H1 (cell line): ENCODE measurements around the gene SEMA4D. TPM values are rescaled to one million over a fixed set of nuclear protein-coding genes. Genes with fewer than 3 reads are reported as not detected.

ENCODE experiments used
- CTCF ChIA-PET: fragments of 300-600 bp; sonication (Branson Sonifier 250); formaldehyde crosslinking; loops from one replicate; lab custom pipeline; 2021; ENCODE audit not compliant: partially characterized antibody; lab: Charles Lee
- POLR2A ChIA-PET: fragments of 300-600 bp; sonication (Branson Sonifier 250); formaldehyde crosslinking; loops from one replicate; lab custom pipeline; 2021; ENCODE audit warnings: inconsistent platforms; ENCODE audit not compliant: partially characterized antibody; lab: Charles Lee
- DNase-seq, 2 experiments: peaks; one replicate each; pipeline versions ENCODE4 v3.0.0 to v3.0.0-alpha.2; 2010 to 2022; ENCODE audit warnings: low spot score in 2 of 2, low read depth in 1 of 2, mixed read lengths in 1 of 2
- FAIRE-seq: peaks from 2 replicates; lab custom pipeline; 2011; peaks lifted over from hg19 to GRCh38; lab: Jason Lieb, UNC
- H2AFZ ChIP-seq: 2 replicates; pipeline ENCODE4 v1.8.1; 2012; ENCODE audit warnings: low read length, inconsistent platforms
- H2AK5ac ChIP-seq: 2 replicates; pipeline ENCODE4 v1.6.1; 2013; ENCODE audit warnings: low read depth, low read length
- H2BK120ac ChIP-seq: replicated peaks from 2 replicates; pipeline ENCODE3; 2013; ENCODE audit warnings: low read depth, low read length, inconsistent platforms
- H2BK12ac ChIP-seq: 2 replicates; pipeline ENCODE4 v1.6.1; 2013; ENCODE audit warnings: low read depth, low read length
- H2BK15ac ChIP-seq: 2 replicates; pipeline ENCODE4 v1.6.1; 2013; ENCODE audit warnings: low read length
- H2BK20ac ChIP-seq: 2 replicates; pipeline ENCODE4 v1.6.1; 2013; ENCODE audit warnings: low read length
- H2BK5ac ChIP-seq: 2 replicates; pipeline ENCODE4 v1.6.1; 2013; ENCODE audit warnings: low read depth, low read length
- H3K14ac ChIP-seq: 2 replicates; pipeline ENCODE4 v1.6.1; 2013; ENCODE audit warnings: inconsistent platforms; ENCODE audit not compliant: insufficient read length
- H3K18ac ChIP-seq: 2 replicates; pipeline ENCODE4 v1.6.1; 2013; ENCODE audit warnings: low read length; ENCODE audit errors: extremely low read depth
- H3K23ac ChIP-seq: 2 replicates; pipeline ENCODE4 v1.6.1; 2013; ENCODE audit warnings: inconsistent platforms; ENCODE audit not compliant: insufficient read length
- H3K23me2 ChIP-seq: 2 replicates; pipeline ENCODE4 v1.6.1; 2013; ENCODE audit warnings: low read depth, low read length
- H3K27ac ChIP-seq: 2 replicates; pipeline ENCODE4 v1.6.1; 2011; ENCODE audit warnings: low read depth, low read length, inconsistent platforms
- H3K27me3 ChIP-seq, 4 experiments: replicated peaks in 1 of 4; 1 replicate in 1 of 4; 2 replicates in 3 of 4; pipeline versions ENCODE4 v1.6.1 to v1.8.1; 2011 to 2013; ENCODE audit warnings: low read length in 3 of 4, mild to moderate bottlenecking in 3 of 4, inconsistent platforms in 2 of 4, mixed read lengths in 2 of 4, moderate library complexity in 1 of 4; ENCODE audit not compliant: control insufficient read depth in 3 of 4, insufficient read depth in 3 of 4; ENCODE audit errors: extremely low read depth in 1 of 4
- H3K36me3 ChIP-seq, 4 experiments: 2 replicates each; pipeline versions ENCODE4 v1.6.1 to v1.8.1; 2011 to 2013; ENCODE audit warnings: mild to moderate bottlenecking in 4 of 4, low read length in 3 of 4, moderate library complexity in 2 of 4, control low read depth in 1 of 4, inconsistent platforms in 1 of 4; ENCODE audit not compliant: insufficient read depth in 4 of 4, control insufficient read depth in 2 of 4
- H3K4ac ChIP-seq: replicated peaks from 2 replicates; pipeline ENCODE3; 2013; ENCODE audit warnings: low read length, low read depth, mixed read lengths, inconsistent platforms; ENCODE audit not compliant: insufficient read length
- H3K4me1 ChIP-seq, 4 experiments: replicated peaks in 1 of 4; 1 replicate in 1 of 4; 2 replicates in 3 of 4; pipeline versions ENCODE4 v1.6.1 to v1.8.1; 2011 to 2013; ENCODE audit warnings: low read length in 3 of 4, inconsistent platforms in 2 of 4, mixed read lengths in 1 of 4; ENCODE audit not compliant: insufficient read depth in 4 of 4, control insufficient read depth in 3 of 4
- H3K4me2 ChIP-seq, 2 experiments: 2 replicates each; pipeline versions ENCODE4 v1.6.1 to v1.8.1; 2011 to 2013; ENCODE audit warnings: low read depth in 2 of 2, low read length in 2 of 2, control low read depth in 1 of 2, inconsistent platforms in 1 of 2, mild to moderate bottlenecking in 1 of 2; ENCODE audit not compliant: insufficient read depth in 1 of 2
- H3K4me3 ChIP-seq, 4 experiments: fragments of 200-600, 300-600 bp in 1 of 4; sonication (generic), shearing (Covaris generic), sonication (Bioruptor Twin) in 1 of 4; 2 replicates each; pipeline versions ENCODE4 v1.5.1 to v1.8.1; 2011 to 2016; ENCODE audit warnings: low read length in 4 of 4, low read depth in 3 of 4, control low read depth in 2 of 4, inconsistent platforms in 2 of 4, mild to moderate bottlenecking in 2 of 4, mixed read lengths in 1 of 4, moderate library complexity in 1 of 4; ENCODE audit not compliant: insufficient read depth in 2 of 4; ENCODE audit errors: extremely low read depth in 1 of 4
- H3K56ac ChIP-seq: replicated peaks from 2 replicates; pipeline ENCODE3; 2013; ENCODE audit warnings: low read depth, mild to moderate bottlenecking, mixed read lengths, low read length, inconsistent platforms; ENCODE audit not compliant: insufficient read length
- H3K79me1 ChIP-seq: 2 replicates; pipeline ENCODE4 v1.6.1; 2013; ENCODE audit warnings: low read depth, low read length, control low read depth
- H3K79me2 ChIP-seq, 2 experiments: 2 replicates each; pipeline versions ENCODE4 v1.6.1 to v1.8.1; 2012 to 2013; ENCODE audit warnings: low read length in 2 of 2, mild to moderate bottlenecking in 2 of 2, inconsistent platforms in 1 of 2; ENCODE audit not compliant: insufficient read depth in 2 of 2, control insufficient read depth in 1 of 2
- H3K9ac ChIP-seq, 4 experiments: replicated peaks in 1 of 4; 1 replicate in 1 of 4; 2 replicates in 3 of 4; pipeline versions ENCODE4 v1.6.1 to v1.8.1; 2011 to 2013; ENCODE audit warnings: low read depth in 3 of 4, low read length in 3 of 4, control low read depth in 2 of 4, mild to moderate bottlenecking in 2 of 4, moderate library complexity in 2 of 4, inconsistent platforms in 1 of 4; ENCODE audit errors: extremely low read depth in 1 of 4
- H3K9me3 ChIP-seq, 2 experiments: 2 replicates each; pipeline versions ENCODE4 v1.6.1 to v1.8.1; 2012 to 2013; ENCODE audit warnings: mild to moderate bottlenecking in 2 of 2, moderate library complexity in 2 of 2, control low read depth in 1 of 2, inconsistent platforms in 1 of 2, low read depth in 1 of 2, low read length in 1 of 2, mixed read lengths in 1 of 2; ENCODE audit not compliant: insufficient read depth in 2 of 2
- H4K20me1 ChIP-seq, 2 experiments: replicated peaks in 1 of 2; 2 replicates each; pipeline versions ENCODE3 to v1.8.1; 2011 to 2013; ENCODE audit warnings: inconsistent platforms in 2 of 2, low read length in 2 of 2, mild to moderate bottlenecking in 1 of 2; ENCODE audit not compliant: insufficient read depth in 2 of 2, control insufficient read depth in 1 of 2
- H4K5ac ChIP-seq: 2 replicates; pipeline ENCODE4 v1.6.1; 2013; ENCODE audit warnings: low read length, low read depth, mixed read lengths, inconsistent platforms; ENCODE audit not compliant: insufficient read length
- H4K8ac ChIP-seq: 2 replicates; pipeline ENCODE4 v1.8.0; 2013; ENCODE audit warnings: mild to moderate bottlenecking, moderate library complexity, low read length, inconsistent platforms; ENCODE audit not compliant: insufficient read depth; ENCODE audit errors: extremely low read depth
- H4K91ac ChIP-seq: replicated peaks from 2 replicates; pipeline ENCODE3; 2013; ENCODE audit warnings: low read length, mixed read lengths, inconsistent platforms; ENCODE audit not compliant: insufficient read length
- BRCA1 ChIP-seq: IDR thresholded peaks from 2 replicates; pipeline ENCODE4 v1.6.1; 2012; ENCODE audit warnings: low read depth, low read length, improper control_type of control experiment
- HDAC2 ChIP-seq, 2 experiments: fragments of 300-600 bp in 1 of 2; sonication (generic) in 1 of 2; IDR thresholded peaks; 2 replicates each; pipeline ENCODE4 v1.6.1; 2011 to 2012; ENCODE audit warnings: low read depth in 2 of 2, low read length in 2 of 2, mild to moderate bottlenecking in 2 of 2, moderate library complexity in 2 of 2, borderline replicate concordance in 1 of 2, inconsistent platforms in 1 of 2
- HDAC6 ChIP-seq: IDR thresholded peaks from one replicate; pipeline ENCODE4 v1.7.1; 2012; ENCODE audit warnings: low read depth, mild to moderate bottlenecking, inconsistent platforms, low read length, moderate library complexity
- JUN ChIP-seq: IDR thresholded peaks from 2 replicates; pipeline ENCODE4 v1.6.1; 2011; ENCODE audit warnings: low read depth, mild to moderate bottlenecking, improper control_type of control experiment, low read length
- NANOG ChIP-seq: IDR thresholded peaks from 2 replicates; pipeline ENCODE4 v1.6.1; 2011; ENCODE audit warnings: low read length, low read depth, mild to moderate bottlenecking, inconsistent platforms; ENCODE audit not compliant: insufficient read depth, poor library complexity, severe bottlenecking
- RBBP5 ChIP-seq: IDR thresholded peaks from 2 replicates; pipeline ENCODE4 v1.7.1; 2012; ENCODE audit warnings: low read depth, mild to moderate bottlenecking, inconsistent platforms, low read length, moderate library complexity, borderline replicate concordance
- SUZ12 ChIP-seq: fragments of 200-600 bp; sonication (generic); IDR thresholded peaks from 2 replicates; pipeline ENCODE4 v1.6.1; 2012; ENCODE audit warnings: mild to moderate bottlenecking, inconsistent platforms, low read length, moderate library complexity, mixed read lengths
- TAF1 ChIP-seq: IDR thresholded peaks from 2 replicates; pipeline ENCODE4 v1.6.1; 2011; ENCODE audit warnings: mild to moderate bottlenecking, low read depth, low read length
- WGBS, 2 experiments: shearing (Covaris generic) in 1 of 2; methylation state at CpG; one replicate each; pipeline versions ENCODE4 v1.1.6 to v1.1.7; 2013 to 2015; ENCODE audit warnings: low lambda C conversion rate in 2 of 2, mixed read lengths in 2 of 2, inconsistent platforms in 1 of 2, low coverage in 1 of 2, missing lambda C conversion rate in 1 of 2; ENCODE audit not compliant: insufficient replicate concordance in 2 of 2, insufficient coverage in 1 of 2, insufficient read length in 1 of 2; ENCODE audit errors: extremely low coverage in 1 of 2, missing lambda C conversion rate in 1 of 2; 5-methylcytosine and 5-hydroxymethylcytosine counted together
- polyA plus RNA-seq, 7 experiments: library from polyadenylated mRNA; depleted of rRNA in 3 of 7; stranded (reverse) in 5 of 7; unstranded in 2 of 7; fragments of >200 nt in 5 of 7; fragments of 200-250 nt in 2 of 7; gene quantifications; 1 replicate in 5 of 7; 2 replicates in 1 of 7; 4 replicates in 1 of 7; pipeline versions ENCODE4 v1.2.1 to v1.2.3, GENCODE V29; 2011 to 2013; ENCODE audit warnings: missing spikeins in 2 of 7, mixed read lengths in 2 of 7
- total RNA-seq: library from RNA; stranded (reverse); fragmentation: NEBNext Ultra II Directional; extraction: Animal tissue kit (Norgen Biotek cat#: 25700); gene quantifications from 2 replicates; pipeline ENCODE4 v1.2.1, GENCODE V29; 2021
- TF ChIP-seq, protein P1 (sequence below): IDR thresholded peaks from 2 replicates; pipeline ENCODE4 v1.6.1; 2011; ENCODE audit warnings: low read depth, mild to moderate bottlenecking, low read length; ENCODE audit not compliant: insufficient read depth
- TF ChIP-seq, protein P2 (sequence below): IDR thresholded peaks from 2 replicates; pipeline ENCODE4 v1.6.1; 2012; ENCODE audit warnings: inconsistent platforms

Gene SEMA4D
- total and polyA plus RNA-seq, 2 of the 8 experiments (the other 6 are each of a cell fraction or from before 2014, with no cell fraction given): 21.0 to 70.4 TPM

DNA sequence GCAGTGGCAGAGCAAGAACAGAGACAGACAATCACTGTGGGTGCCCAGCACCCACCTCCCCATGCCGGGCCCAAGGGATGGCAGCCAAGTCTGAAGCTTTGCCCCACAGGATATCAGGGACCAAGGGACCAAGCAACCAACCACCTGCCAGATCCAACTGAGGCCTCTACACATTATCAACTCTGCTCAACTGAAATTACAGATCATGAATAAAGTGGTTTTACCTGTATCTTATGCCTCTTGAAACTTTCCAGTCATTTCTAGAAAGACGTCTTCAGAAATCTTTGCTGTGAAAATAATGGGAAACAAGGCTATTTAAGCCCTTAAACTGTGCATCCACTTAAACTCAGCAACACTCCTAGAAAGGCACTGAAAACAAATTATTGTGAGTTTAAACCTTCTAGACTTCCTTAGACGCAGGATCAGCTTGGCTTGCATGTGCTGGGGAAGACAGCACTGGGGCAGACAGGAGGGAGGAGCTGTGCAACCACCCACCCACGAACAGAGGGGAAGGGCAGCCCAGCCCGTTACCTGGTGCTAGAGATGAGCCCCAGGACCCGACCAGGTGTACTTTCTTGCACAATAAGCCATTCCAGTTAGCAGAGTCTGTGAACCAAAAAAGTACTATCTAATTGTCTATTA, 80.0 kb downstream of the SEMA4D start:
- Histone ChIP-seq H3K23ac (no peak overlapping the region), H4K5ac (no peak overlapping the region), H3K14ac (no peak overlapping the region), H2BK120ac (no peak overlapping the region), H2BK5ac (no peak overlapping the region), H2BK12ac (no peak overlapping the region), H2BK20ac (no peak overlapping the region), H3K23me2 (peaks cover 5% of the 10 kb centered on the region; the same call in 1 of the 2 replicates), H2BK15ac (no peak overlapping the region), H3K4ac (no peak overlapping the region), H2AK5ac (no peak overlapping the region), H3K79me2 (peaks cover 0 to 33% of the 10 kb centered on the region in 2 experiments; a peak in 2 of 4 replicates), H4K8ac (0 out of 2 replicates have a peak overlapping the region, but pooled peaks have one; percentile 6), H3K27me3 (no peaks in the 10 kb centered on the region; a peak in 1 of 7 replicates), H3K4me2 (no peak overlapping the region), H3K27ac (no peak overlapping the region), H4K20me1 (peaks cover 5 to 17% of the 10 kb centered on the region in 2 experiments), H4K91ac (no peak overlapping the region), H3K56ac (no peak overlapping the region), H3K36me3 (peaks cover 0 to 3% (median 0%) of the 10 kb centered on the region in 4 experiments; a peak in 1 of 8 replicates), H3K18ac (no peak overlapping the region), H3K4me3 (no peak overlapping the region), H3K4me1 (peaks cover 6 to 10% (median 9%) of the 10 kb centered on the region in 4 experiments), H2AFZ (no peak overlapping the region), H3K9ac (no peak overlapping the region), H3K9me3 (peaks cover 0 to 3% of the 10 kb centered on the region in 2 experiments; a peak in 1 of 4 replicates), H3K79me1 (peaks cover 9% of the 10 kb centered on the region; the same call in 1 of the 2 replicates)
- ChIA-PET POLR2A (no interaction called here), CTCF (interaction anchor here (0.8 to 2.2 kb wide), 6 partner anchors 11 to 175 kb away, joined by 3 to 11 read pairs (median 5); no protein-coding TSS in a partner anchor)
- 84% methylated on average over 6 of the region's 6 CpGs; no CpG with 5 or more reads in 1 of the 2 experiments for WGBS, 2 experiments
- DNase-seq: no peak
- no peak for FAIRE-seq
- TF ChIP-seq NANOG: no peak
- TF ChIP-seq, protein P1, sequence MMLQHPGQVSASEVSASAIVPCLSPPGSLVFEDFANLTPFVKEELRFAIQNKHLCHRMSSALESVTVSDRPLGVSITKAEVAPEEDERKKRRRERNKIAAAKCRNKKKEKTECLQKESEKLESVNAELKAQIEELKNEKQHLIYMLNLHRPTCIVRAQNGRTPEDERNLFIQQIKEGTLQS: no peak
- no peak for TF ChIP-seq JUN
- no peak for TF ChIP-seq HDAC2 (IDR thresholded peaks at IDR 0.05; ENCODE audit: borderline replicate concordance in 1 of 2, low read depth in 2 of 2, low read length in 2 of 2)
- TF ChIP-seq TAF1: no peak
- no peak for TF ChIP-seq BRCA1
- no peak for TF ChIP-seq HDAC6
- TF ChIP-seq SUZ12: no peak
- no peak for TF ChIP-seq RBBP5
- TF ChIP-seq, protein P2, sequence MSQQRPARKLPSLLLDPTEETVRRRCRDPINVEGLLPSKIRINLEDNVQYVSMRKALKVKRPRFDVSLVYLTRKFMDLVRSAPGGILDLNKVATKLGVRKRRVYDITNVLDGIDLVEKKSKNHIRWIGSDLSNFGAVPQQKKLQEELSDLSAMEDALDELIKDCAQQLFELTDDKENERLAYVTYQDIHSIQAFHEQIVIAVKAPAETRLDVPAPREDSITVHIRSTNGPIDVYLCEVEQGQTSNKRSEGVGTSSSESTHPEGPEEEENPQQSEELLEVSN: no peak
